Inflammatory macrophage treated with lipopolysaccharide for 4 hours (primary cell): ENCODE results near the gene RBP5.

Source experiments
- DNase-seq: peaks from one replicate; pipeline ENCODE4 v3.0.0-alpha.2; 2020

Gene RBP5

GRCh38 chr12:7128681-7129286 is at the start of gene RBP5:
Gene RBP5, minus strand, starts transcription at chr12:7128889. Its CDS starts 114 bp downstream, at chr12:7128775.
- DNase-seq: no peak

GRCh38 chr12:7178481-7178880 is 49.8 kb upstream of the RBP5 start:
- DNase-seq: no peak

GRCh38 chr12:7176595-7176994 is 47.9 kb upstream of the RBP5 start:
- no peak for DNase-seq

GRCh38 chr12:7175493-7175892 is 46.8 kb upstream of the RBP5 start:
- DNase-seq: peak; percentile 9

- DNase-seq: no peak
Observed at GRCh38 chr12:7171854-7172253, 43.2 kb upstream of the RBP5 start.

GRCh38 chr12:7169951-7170350 is 41.3 kb upstream of the RBP5 start:
- no peak for DNase-seq

- DNase-seq: no peak
Observed at GRCh38 chr12:7162691-7163114, 34.0 kb upstream of the RBP5 start.

- DNase-seq: no peak
Observed at GRCh38 chr12:7161811-7162210, 33.1 kb upstream of the RBP5 start.

GRCh38 chr12:7161327-7161726 is 32.6 kb upstream of the RBP5 start:
- no peak for DNase-seq

- no peak for DNase-seq
Observed at GRCh38 chr12:7160183-7160582, 31.5 kb upstream of the RBP5 start.

- no peak for DNase-seq
Observed at GRCh38 chr12:7158781-7159609, 30.3 kb upstream of the RBP5 start.

- DNase-seq: no peak
Observed at GRCh38 chr12:7157391-7157790, 28.7 kb upstream of the RBP5 start.

- no peak for DNase-seq
Observed at GRCh38 chr12:7156259-7157197, 27.8 kb upstream of the RBP5 start.

GRCh38 chr12:7155471-7156034 is 26.9 kb upstream of the RBP5 start:
- no peak for DNase-seq

GRCh38 chr12:7154901-7155470 is 26.3 kb upstream of the RBP5 start:
- DNase-seq: no peak

GRCh38 chr12:7154042-7154441 is 25.4 kb upstream of the RBP5 start:
- no peak for DNase-seq

- no peak for DNase-seq
Observed at GRCh38 chr12:7152818-7153217, 24.1 kb upstream of the RBP5 start.

GRCh38 chr12:7151532-7151931 is 22.8 kb upstream of the RBP5 start:
- DNase-seq: no peak

GRCh38 chr12:7150841-7151240 is 22.2 kb upstream of the RBP5 start:
- no peak for DNase-seq

- no peak for DNase-seq
Observed at GRCh38 chr12:7150356-7150755, 21.7 kb upstream of the RBP5 start.

GRCh38 chr12:7146906-7147305 is 18.2 kb upstream of the RBP5 start:
- DNase-seq: no peak

GRCh38 chr12:7146228-7146627 is 17.5 kb upstream of the RBP5 start:
- no peak for DNase-seq

GRCh38 chr12:7145671-7146070 is 17.0 kb upstream of the RBP5 start:
- no peak for DNase-seq
